ENCODE results near the gene AMER1. TPM values are rescaled to one million over a fixed set of nuclear protein-coding genes. Genes with fewer than 3 reads are reported as not detected.
"Not testable (repeated sequence)": the region's sequence is repeated elsewhere in the genome, so short reads cannot be mapped to it uniquely, and the experiment has no call there.

Gene AMER1
- total RNA-seq, result 1.2 and 4.4 TPM in 2 replicates

GRCh38 chrX:64205441-64205734 is at the start of gene AMER1:
Gene AMER1 (minus strand): TSS chrX:64205708. CDS start chrX:64193286, 12,422 bp downstream.
- DNase-seq (ENCODE audit: low read depth), result no peak

- DNase-seq (ENCODE audit: low read depth), result no peak
Measured at GRCh38 chrX:64230123-64230970, 24.8 kb upstream of the AMER1 start, which contains the start of gene ASB12. Gene ASB12 (minus strand): TSS chrX:64230607. CDS start chrX:64225650, 4,957 bp downstream.

DNA sequence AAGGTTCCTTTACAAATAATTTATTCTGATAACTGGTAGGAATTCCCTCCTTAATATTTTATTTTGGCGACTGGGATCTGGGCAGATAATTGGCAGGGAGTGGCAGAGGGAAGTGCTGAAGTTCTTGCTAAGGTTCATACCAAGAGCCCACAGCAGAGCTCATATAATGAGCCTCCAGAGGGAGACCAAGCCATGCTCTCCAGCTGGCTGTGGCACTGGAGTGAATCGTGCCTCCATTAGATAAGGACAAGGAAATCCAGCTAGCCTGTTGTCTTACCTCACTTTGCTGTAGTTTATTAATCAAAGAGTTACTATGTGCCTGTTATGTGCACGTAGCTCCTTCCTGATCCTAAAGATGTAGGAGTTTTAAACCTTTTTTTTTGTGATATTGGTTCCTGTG is 23.6 kb upstream of the AMER1 start:
- no peak for DNase-seq (ENCODE audit: low read depth)

DNA sequence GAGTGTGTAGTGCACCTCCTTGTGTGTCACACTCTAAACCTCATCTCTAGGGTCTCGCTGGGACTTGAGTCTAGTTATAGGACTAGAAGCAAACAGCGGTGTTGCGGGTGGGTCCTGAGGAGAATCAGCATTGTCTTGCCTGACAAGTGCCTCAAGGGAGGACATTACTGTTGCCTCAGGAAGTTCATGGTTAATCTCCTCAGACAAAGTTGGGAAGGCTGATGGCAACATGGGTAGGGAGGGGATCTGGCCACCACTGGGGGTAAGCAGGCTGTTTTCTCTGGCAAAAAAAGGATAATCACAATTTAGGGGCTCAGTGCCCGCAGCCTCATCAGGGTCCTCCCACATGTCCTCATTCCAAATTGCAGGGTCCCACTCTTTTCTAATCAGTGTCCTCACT is 12.5 kb upstream of the AMER1 start:
- no peak for DNase-seq (ENCODE audit: low read depth)

DNA sequence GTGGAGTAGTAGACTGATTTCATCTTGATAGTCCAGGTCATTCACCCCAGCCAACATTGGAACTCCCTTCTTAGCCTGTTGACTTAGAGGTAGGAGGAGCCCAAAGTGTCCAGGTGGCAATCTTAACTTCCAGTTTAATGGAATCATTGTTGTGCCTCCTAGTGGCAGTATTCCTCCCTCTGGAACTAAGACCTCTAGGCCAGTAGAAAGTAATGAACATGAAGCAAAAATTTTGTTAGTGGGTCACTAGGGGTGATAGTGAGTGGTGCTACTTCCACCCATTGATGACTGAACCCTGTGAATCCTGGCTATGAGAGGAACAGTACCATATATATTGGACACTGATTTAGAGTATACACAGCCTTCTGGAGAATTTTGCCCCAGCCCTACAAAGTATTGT is 8.5 kb upstream of the AMER1 start:
- not testable (repeated sequence) for DNase-seq (ENCODE audit: low read depth)

DNA sequence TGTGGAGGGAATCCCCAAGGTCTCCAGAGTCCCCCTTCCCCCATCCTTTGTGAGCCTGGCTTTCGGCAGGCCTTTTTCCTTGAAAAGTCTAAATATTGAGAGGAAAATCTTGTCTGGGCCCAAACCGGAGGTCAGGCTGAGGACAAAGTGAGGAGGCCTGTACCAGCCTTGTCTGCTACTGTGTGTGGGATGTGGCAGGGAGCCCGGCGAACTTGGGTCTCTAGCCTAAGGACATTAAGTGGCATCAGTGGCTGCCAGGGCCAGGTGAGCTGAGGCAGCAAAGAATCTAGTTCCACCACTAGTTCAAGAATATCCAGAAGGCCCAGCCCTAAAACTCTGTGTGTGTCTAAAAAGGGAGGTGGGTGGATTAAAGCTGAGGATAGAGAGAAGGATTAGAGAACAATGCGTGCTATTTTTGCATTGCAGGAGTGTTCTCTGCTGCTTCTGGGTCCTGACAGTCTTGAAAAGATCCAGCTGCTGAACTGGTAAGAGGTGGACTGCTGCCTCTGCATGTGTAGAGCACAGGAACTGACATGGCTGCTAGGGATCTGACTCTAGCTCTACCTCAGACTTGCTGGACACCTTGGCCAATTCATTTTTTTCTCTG is 1.2 kb upstream of the AMER1 start:
- DNase-seq (ENCODE audit: low read depth), result no peak

- DNase-seq (ENCODE audit: low read depth), result peak; percentile 82
Measured at GRCh38 chrX:64205735-64206501, 410 bp upstream of the AMER1 start.

GRCh38 chrX:64204701-64205440 is 637 bp downstream of the AMER1 start:
- no peak for DNase-seq (ENCODE audit: low read depth)

- no peak for DNase-seq (ENCODE audit: low read depth)
Measured at GRCh38 chrX:64204252-64204651, 1.3 kb downstream of the AMER1 start.

DNA sequence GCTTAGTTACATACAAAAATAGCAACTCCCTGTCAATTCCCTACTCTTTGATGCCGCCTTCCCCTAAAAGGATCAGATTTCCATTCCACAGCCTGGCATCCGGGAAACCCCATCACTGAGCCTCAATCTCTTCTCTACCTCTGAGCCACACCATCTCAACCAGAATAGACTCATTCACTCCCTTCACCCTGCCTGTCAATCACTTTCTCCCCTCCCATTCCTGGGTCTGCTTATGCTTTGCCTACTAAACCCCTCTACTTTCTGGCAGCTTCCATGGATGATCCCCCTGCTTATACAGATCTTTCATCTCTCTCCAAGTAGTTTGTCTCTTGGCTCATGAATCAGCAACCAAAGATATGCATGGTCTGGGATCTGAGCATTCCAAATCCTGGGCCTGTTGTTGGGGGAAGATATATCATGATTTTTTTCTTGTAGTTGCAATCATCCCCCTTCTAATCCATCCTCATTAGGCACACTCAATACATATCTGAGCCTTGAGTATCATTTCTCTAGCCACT is 2.6 kb downstream of the AMER1 start:
- DNase-seq (ENCODE audit: low read depth), result peak; percentile 23

DNA sequence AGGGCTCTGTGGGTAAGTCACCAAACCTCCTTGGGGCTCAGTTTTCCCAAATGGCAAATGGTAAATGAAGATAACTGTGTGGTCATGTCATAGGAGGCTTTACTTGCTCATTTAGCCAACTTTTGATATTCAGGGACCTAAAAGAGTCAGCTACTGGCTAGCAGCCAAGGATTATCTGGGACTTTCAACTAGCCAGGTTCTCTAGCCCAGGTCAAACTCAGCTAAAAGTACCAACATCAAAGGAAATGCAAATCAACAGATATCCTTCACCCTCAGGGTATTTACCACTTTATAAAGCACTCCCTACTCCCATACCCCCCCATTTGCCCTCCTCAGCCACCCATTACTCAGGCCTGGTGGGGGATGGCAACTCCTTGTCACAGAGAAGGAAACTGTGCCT is 7.5 kb downstream of the AMER1 start:
- no peak for DNase-seq (ENCODE audit: low read depth)

DNA sequence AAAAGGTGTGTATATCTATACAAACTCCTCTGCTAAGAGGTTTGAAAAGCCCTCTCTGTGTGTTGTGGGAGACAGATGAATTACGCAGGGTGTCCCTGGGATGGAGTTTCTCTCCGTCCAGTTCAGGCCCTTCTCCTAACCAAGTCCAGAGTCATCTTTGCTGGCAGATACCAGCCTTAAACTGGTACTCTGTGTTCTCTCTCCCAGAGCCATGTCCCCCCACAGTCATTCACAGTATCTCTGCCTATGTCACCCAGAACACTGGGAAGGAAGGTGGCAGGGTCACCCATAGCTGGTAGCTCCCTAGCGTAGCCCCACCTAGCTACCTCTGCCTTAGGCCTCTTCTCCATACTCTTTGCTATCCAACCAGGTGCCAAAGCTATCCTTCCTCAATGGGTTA is 8.9 kb downstream of the AMER1 start:
- DNase-seq (ENCODE audit: low read depth), result no peak

DNA sequence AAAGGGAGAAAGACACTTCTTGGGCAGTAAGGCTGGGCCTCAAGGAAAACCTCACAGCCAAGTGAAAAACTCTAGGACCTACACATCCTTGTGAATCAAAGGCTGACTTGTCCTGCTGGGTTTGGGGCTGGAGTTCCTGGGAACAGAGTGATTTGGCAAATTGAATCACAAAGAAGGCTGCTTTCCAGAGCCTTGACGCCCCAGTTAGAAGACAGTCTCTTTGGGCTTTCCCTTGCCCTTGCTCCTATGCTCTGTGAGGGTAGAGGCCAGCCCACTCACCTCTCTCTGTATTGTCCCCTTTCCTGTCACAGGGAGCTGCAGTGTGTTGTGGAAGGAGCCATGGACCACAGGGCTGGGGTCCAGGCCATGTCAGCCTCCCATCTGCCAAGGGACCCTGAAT is 9.6 kb downstream of the AMER1 start:
- DNase-seq (ENCODE audit: low read depth), result no peak

GRCh38 chrX:64192673-64193072 is 12.8 kb downstream of the AMER1 start:
- no peak for DNase-seq (ENCODE audit: low read depth)

DNA sequence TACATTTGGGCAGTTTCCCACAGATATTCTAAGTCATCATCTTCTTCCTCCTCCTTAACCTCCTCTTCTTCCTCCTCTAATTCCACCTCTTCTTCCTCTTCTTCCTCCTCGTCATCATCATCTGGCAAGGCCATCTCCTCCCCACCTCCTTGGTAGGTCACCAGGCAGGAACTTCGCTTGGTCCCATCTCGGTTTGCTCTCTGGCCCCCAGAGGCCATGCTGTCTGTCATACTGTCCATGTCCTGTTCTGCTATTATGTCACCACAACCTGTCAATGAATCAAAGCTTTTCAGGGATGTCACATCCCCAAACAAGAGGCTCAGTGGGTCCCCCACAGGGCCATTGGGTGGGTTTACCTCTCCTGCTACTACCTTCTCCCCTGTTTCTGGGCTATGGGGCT is 13.5 kb downstream of the AMER1 start:
- DNase-seq (ENCODE audit: low read depth), result no peak

DNA sequence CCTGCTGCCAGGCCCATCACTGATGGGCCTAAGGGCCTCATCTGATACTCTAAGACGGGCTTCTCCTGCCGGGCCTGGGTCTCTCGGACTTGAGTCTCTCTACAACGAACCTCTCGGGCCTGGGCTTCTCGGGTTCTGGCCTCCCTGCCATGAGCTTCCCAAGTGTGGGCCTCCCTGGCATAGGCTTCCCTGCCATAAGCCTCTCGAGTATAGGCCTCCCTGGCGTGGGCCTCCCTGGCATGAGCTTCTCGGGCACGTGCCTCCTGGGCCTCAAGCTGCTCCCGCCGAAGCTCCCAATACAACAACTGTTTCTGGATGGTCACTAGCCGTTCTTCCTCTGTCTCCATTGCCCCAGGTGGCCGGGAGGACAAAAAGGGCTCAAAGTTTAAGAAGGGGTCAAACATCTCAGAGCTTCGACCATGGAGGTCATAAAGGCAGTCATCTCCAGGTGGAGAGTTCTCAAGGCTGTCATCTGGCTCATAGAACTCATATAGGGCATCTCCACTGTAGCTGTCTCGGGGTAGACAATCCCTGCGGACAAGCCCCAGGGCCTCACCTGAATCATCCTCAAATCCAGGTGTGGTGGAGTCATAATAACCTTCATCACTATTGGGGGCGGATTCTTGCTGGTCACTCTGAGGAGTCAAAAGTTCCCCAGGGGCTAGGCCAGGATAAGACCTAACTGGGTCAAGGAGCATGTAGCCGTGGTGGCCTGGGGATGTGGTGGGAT is 14.1 kb downstream of the AMER1 start:
- DNase-seq (ENCODE audit: low read depth), result no peak

DNA sequence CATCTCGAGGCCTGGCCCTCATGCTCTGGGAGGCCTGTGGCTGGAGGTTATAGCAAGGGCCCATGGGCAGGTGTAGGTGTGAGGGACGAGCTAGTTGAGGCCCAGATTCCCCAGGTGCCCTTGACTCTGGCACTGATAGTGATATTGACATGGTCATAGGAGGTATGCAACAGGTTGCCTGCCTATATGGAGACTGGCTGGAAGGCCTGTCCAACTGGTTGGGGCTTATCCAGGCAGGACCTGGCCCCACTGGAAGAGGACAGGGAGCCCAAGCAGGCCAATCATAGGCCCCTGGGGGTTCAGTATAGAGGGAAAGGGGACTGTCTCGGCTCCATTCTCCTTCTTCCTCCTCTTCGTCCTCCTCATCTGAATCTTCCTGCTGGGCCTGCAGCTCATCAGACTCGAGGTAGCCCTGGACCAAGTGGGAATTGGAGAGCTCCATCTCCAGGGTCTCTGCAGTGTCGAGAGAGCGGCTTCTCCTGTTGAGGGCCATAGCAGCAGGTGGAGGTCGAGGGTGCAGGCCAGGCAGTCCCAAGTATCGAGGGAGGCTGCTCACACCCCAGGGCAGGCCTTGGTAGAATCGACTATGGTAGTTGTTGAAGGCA is 15.3 kb downstream of the AMER1 start:
- no peak for DNase-seq (ENCODE audit: low read depth)

- no peak for DNase-seq (ENCODE audit: low read depth)
Measured at GRCh38 chrX:64188901-64189300, 16.6 kb downstream of the AMER1 start.

- DNase-seq (ENCODE audit: low read depth), result no peak
Measured at GRCh38 chrX:64187762-64188150, 17.8 kb downstream of the AMER1 start.

DNA sequence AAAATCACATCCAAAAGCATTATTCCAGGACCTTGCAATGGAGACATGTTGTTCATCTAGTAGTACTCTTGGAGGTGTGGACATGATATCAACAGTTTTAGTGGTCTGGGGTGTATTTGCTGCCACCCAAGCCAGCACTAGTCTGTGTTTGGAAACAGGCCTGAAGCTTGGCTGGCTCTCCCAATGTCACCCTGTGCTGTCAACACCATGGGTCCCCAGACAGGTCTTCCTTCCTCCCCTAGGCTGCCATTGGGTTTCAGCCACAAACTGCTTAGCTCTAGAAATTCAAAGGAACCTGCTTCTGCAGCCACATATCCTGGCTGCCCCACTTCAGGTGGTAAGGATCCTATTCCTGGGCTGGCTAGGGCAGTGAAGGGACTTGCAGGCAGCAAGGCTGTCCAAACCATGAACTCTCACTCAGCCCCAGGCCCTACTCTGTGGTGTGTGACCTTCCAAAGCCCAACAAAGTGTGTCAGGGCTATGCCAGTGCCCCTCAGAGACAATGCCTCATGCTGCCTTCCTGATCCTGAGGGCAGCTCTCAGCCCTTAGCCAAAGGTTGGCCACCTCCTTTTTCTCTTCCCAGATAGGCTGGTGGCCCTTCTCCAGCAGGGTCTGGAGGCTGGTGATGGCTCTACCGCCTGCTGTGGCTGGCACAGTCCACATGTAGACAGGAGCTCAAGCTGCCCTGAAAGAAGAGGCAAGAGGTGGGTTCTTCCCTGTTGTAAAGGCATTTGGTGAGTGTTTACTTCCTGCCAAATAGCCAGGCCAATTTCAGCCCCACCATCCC is 18.3 kb downstream of the AMER1 start:
- DNase-seq (ENCODE audit: low read depth), result no peak

Measured in renal cortical epithelial cell (primary cell).